VCaP (cell line): ENCODE results near the gene NCOA1.

Experiments used
- H3K27ac ChIP-seq: fragments of 450-650 bp; 2 replicates; pipeline ENCODE4 v1.5.1; 2017
- TF ChIP-seq, protein P1 (sequence below): fragments of 450-650 bp; conservative IDR thresholded peaks from 2 replicates; pipeline ENCODE4 v1.5.1; 2017; ENCODE audit warnings: mild to moderate bottlenecking, moderate library complexity

Gene NCOA1

GRCh38 chr2:24708537-24709152 is 217.6 kb downstream of the NCOA1 start:
- H3K27ac ChIP-seq: no peak overlapping the region
- TF ChIP-seq, protein P1, sequence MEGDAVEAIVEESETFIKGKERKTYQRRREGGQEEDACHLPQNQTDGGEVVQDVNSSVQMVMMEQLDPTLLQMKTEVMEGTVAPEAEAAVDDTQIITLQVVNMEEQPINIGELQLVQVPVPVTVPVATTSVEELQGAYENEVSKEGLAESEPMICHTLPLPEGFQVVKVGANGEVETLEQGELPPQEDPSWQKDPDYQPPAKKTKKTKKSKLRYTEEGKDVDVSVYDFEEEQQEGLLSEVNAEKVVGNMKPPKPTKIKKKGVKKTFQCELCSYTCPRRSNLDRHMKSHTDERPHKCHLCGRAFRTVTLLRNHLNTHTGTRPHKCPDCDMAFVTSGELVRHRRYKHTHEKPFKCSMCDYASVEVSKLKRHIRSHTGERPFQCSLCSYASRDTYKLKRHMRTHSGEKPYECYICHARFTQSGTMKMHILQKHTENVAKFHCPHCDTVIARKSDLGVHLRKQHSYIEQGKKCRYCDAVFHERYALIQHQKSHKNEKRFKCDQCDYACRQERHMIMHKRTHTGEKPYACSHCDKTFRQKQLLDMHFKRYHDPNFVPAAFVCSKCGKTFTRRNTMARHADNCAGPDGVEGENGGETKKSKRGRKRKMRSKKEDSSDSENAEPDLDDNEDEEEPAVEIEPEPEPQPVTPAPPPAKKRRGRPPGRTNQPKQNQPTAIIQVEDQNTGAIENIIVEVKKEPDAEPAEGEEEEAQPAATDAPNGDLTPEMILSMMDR: no peak

GRCh38 chr2:24710806-24711205 is 219.8 kb downstream of the NCOA1 start:
- TF ChIP-seq, protein P1: no peak
- no peak overlapping the region for H3K27ac ChIP-seq

GRCh38 chr2:24711865-24712264 is 220.8 kb downstream of the NCOA1 start:
- H3K27ac ChIP-seq: no peak overlapping the region
- TF ChIP-seq, protein P1: no peak

GRCh38 chr2:24712296-24712695 is 221.2 kb downstream of the NCOA1 start:
- H3K27ac ChIP-seq: no peak overlapping the region
- TF ChIP-seq, protein P1: no peak

DNA sequence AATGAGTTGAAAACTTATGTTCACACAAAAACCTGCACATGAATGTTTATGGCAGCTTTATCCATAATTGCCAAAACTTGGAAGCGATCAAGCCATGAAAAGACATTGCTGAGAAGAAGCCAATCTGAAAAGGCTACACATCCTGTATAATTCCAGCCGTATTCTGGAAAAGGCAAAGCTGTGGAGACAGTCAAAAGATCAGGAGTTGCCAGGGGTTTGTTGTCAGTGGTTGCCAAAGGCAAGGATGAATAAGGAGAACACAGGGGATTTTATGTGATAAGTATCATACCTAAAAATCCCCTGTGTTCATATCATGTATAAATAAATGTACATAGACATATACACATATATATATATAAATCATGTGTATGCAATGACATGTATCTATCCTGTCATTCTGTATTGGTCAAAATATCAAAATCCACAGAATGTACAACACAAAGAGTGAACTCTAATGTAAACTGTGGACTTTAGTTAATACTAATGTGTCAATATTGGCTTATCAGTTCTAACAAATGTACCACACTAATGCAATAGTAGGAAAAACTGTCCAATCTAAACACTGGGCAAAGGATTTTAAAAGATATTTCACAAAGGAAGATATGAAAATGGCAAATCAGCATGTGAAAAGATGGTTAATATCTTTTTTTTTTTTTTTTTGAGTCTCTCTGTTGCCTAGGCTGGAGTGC is 226.4 kb downstream of the NCOA1 start:
- no peak overlapping the region for H3K27ac ChIP-seq
- TF ChIP-seq, protein P1: no peak

DNA sequence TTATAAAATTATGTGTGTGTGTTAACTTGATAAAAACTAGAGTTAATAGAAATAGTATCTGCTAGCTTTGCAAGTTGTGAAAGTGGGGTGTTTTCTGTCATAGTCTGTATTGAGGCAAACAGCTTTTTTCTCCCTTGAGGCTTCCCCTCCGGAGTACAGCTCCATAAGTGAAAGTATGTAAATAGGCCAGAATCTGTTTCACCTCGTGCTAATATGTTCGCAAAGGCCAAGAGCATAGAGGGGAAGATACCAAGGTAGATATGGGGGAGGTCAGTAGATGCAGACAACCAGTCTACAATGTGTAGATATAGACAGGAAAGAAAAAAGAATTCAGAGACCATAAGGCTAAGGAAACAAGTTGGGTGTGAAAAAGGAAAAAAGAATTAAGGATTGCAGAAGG is 229.3 kb downstream of the NCOA1 start:
- no peak overlapping the region for H3K27ac ChIP-seq

DNA sequence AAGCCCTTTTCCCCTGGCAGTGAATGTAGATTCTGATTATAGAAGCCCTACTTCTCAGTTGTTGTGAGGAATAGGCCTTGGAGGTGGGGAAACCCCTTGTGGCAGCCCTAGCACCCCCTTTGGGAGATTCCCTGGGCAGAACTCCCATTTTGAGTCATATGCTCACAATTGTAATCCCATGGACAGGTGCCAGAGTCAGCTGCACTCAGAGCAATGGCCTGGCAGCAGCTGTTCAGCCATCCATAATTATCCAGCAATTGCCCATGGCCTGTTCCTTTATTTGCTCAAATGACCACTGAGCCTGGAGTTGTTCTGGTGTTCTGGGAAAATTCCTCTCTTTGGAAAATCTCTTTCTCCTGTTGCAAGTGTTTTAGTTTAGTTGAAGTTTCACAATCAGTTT is 230.4 kb downstream of the NCOA1 start:
- TF ChIP-seq, protein P1: no peak
- H3K27ac ChIP-seq: no peak overlapping the region

More for the DNA sequence above, 229.3 kb downstream of the NCOA1 start:
- TF ChIP-seq, protein P1: no peak
